ENCODE results near the gene SPOP.
"Not testable (repeated sequence)": the region's sequence is repeated elsewhere in the genome, so short reads cannot be mapped to it uniquely, and the experiment has no call there.

The SPOP gene

DNA sequence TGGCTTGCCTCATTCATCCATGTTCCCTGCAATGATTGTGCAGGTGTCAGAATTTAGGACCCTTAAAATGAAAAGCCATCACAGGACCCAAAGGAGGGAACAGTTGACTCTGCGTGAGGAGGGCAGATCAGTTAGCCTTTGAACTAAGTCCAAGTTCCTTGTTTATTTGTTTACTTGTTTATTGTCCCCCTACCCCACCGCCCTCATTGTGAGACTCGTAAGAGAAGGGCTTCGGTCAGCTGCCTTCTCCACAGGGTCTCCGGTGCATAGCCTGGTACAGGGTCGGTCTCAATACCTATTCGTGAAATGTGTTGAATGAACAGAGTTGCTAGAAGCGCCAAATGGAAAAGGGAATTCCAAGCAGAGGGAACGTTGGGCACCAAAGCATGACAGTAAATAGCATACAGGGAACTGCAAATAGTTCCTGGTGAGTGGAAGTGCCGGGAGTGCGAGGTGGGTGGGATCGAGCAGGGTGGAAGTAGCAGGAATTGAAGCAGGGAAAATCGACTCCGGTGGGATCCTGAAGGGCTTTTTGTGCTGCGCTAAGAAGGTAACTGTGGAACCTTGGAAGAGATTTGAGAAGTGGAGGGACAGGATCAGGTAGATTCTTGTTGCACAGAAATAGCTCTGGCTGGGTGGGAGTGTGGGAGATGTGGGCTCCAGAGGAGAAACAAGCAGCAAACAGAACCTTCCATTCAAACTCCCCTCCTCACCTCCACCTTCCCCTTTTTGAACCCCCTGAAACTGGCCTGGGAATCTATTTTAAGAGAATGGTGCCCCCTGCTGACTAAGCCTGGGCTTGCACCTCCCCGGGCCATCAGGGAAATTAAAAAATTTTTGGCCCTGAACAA is 17.2 kb upstream of the SPOP start:
- peak; percentile 12 for DNase-seq

DNA sequence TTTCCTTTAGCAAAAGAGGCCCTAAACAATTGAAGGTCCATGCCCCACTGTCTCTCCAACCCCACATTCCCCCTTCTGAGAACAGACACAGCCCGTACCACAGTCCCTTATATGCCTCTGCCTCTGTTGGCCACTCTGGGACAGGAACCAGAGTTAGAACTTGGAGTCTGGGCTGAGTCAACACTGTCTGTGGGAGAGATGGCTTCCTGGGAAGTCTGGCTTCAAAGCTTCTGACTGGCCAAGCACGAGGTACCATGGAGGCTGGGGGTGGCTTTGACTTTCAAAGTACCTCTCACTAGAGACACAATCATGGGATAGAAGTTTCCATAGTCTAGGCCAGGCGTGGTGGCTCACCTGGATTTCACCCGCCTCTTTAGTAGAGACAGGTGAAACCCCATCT is 14.9 kb upstream of the SPOP start:
- no peak for DNase-seq

DNA sequence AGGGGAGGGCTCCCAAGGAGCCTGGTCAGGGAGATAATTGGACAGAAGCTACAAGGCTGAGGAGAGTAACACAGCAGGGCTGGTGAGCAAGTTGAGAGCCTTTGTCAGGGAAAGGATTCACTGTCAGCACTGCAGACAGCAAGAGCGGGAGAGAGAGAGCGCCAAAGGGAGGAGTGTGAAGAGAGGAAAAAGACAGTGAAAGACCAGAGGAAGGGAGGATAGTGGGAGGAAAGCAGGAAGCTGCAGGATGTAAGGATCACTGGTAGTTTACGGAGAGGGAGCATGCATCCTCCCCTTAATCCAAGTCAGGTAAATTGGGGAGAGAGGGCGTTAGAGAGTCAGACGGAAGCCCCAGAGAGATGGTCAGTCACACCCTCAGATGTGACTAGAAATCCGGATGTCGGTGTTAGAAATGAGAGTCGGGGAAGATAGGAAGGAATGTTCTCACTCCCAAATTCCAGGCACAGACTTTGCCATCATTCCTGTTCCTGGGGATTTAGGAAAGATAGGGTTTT is 13.8 kb upstream of the SPOP start:
- DNase-seq, result no peak

DNA sequence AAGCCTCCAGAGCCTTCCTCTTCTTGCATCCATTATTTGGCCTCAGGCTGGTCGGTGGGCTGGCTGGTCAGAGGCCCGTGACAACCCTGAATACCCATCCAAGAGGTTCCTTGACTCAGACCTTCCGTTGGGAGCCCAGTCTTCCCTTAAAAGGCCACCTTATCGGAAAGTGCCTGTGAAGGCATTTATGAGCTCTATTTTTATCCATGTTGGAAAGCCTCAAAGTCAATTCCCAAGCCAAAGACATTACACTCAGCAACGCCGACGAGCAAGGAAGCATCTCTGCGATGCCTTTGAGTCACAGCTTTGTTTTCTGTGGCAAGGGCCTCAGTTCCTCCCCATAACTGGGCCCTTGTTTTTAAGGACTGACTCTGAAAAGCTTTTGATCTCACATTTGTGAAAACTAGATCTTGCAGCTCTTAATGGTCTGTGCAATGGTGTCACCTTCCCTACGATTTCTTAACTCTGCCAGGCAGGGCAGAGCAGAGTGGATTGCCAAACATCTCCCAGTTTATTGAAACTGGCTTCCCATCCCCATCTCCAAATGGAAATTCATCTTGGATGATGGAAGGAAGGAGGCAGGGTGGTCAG is 13.3 kb upstream of the SPOP start:
- DNase-seq, result no peak

DNA sequence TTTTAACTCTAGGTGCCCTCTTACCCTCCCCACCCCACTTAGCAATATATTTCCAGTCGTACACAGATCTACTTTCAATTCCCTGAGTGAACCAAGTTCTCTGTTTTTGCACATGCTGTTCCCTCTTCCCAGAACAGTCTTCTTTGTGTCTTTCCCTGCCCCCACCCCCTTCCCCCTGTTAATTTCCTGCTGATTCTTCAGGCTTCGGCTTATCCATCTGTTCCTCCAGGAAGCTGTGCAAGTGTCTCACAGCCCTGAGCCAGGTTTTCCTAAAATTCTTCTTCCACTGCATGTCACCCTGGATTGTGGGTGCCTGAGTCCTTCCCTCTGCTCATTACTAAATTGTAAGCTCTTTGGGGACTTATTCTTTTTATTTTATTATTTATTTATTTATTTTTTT is 12.4 kb upstream of the SPOP start:
- DNase-seq, result no peak

DNA sequence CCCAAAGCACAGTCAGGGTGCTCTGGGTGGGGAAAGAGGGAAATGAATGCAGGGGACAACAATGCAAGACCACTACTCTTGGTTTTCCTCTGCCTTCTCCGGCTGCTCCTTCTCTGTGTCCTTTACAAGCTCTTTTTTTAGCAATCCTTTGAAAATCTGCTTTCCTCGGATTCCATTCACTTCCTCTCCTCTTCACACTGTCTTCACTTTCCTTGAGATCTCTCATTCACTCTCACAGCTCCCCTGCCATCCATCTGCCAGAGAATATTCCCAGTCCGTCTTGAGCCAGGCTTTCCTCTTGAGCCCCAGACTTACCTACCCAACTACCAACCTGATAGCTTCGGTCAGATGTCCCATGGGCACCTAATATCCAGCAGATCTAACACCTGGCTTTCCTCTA is 11.0 kb upstream of the SPOP start:
- DNase-seq, result no peak

DNA sequence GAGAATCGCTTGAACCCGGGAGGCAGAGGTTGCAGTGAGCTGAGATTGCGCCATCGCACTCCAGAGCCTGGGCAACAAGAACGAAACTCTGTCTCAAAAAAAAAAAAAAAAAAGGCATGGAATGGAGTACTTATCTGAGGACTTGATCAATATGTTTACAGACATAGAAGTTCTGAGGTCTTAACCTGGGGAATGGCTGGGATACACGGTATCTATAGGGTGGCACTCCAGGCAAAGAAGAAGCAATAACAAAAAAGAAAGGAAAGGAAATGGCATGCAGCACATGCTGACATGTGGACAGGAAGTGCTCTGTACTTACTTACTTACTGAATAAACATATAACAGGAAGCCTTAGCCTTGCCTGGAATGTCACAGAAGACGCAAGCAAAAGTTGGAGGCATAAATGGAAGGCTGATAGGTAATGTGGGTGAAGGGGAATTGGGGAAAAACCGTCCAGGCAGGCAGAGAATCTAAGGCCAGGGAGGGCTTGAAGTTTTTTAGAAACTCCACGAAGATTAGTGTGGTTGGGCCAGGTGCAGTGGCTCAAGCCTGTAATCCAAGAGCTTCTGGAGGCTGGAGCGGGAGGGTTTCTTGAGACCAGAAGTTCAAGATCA is 10.1 kb upstream of the SPOP start:
- DNase-seq, result peak; percentile 33

DNA sequence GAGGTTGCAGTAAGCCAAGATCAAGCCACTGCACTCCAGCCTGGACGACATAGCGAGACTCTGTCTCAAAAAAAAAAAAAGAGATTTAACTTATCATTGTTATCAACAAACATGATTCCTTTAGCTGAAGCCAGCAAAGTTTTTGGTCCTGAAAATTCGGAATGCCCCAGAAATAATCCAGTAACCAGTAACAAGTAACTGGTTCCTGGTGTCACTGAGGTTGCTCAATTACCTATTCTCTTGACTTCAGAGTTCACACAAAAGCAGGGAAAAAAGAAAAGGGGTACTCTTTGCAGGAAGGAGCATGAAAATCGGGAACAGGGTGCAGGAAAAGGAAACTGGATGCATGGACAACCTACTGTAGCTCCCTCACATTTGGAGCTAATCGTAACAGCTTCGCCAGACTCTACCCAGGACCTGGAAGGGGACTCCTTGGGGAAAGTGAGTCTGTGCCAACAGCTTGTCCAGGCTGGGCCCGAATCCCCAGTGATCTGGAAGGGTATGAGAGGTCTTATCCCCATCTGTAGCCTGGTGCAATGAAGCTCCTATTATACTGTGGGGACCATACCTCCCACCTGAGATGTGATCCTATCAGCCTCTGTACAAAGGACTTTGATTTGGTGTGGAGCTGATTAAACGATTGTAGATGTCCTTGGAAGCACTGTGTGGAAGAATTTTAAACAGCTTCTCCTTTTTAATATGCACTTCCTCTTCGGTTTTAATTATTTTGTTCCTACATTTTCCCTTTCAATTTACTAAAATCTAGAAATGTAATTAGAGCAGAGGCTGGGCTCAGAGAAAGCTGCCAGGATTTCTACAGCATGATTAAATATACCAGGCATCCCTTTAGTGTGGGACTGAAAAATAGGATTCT is 3.4 kb upstream of the SPOP start:
- DNase-seq, result no peak

DNA sequence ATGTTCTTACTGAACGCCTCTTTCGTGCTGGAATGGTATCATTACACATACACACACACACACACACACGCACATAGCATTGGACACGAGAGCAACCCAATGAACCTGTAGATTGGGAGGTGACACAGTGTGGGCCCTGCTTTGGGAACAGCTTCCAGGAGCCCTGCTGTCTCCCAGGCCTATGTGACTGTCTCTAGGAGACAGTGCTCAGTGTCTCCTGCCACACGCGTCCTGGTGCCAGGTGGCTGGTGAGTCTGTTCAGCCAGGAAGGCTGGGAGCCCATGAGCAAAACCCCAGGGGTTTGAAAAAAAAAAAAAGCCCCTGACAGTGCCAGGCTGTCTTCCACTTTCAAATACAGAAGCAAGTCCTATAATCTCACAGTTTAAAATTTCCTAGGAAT is 2.4 kb upstream of the SPOP start:
- DNase-seq, result no peak

DNA sequence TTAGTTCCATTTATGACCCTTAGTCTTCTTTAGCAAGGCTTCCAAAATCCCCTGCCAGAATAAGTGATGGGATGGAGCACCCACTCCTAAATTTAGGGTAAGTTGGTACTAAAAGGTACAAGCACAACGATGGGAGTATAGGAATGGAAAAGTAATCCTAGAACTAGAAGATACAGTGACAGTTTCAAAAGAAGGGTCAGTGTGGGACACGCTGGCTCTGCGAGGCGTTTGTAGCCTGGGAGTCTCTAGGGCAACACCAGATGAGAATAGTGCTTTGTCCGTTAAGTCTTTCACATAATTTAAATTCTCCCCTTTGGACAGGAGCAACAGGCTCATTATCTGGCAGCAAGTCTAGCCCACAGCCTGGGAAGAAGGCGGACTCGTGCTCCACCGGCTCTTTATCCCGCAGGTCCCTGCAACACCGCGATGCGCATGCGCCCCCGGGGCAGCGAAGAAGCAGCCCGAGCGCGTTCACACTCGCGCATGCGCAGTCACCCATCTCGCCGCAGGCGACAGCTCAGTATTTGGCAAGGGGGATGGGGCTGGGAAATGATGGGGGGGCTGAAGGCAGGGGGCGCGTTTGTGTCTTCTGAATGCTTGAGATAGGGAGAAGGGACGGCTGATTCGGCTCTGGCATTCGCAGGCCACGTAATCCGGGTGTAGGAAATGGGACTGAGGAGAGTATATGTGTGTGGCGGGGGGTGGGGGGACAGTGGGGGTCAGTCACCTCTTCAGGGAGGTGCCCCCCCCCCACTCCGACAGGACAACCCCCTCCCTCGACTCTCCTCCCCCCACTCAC is 564 bp downstream of the SPOP start:
- DNase-seq, result peak; percentile 78

DNA sequence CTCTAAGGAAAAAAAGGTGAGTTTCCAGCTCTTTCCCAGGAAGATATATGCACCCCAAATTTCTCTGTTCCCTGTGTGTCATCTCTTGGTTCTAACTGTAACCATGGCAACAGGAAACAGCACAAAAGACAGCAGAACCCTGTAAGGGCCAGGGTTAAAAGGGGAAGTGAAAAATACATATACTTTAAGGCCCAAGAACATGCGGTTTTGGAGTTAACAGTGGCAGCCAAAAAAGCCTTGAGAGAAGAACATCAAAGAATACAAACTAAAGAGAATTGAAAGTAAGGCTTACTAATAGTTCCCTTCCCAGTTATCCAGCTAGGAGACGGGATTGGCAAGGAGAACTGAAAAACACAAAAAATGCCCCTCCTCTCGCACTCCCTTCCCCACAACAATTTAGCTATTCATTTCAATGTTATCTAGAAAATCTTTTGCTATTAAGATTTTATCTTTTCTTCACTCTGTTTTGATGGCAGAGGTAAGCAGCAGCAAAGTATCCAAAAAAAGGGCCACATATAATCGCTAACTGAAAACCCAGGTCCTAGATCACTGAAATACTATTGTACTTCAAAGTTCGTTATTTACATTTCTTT is 1.5 kb downstream of the SPOP start:
- no peak for DNase-seq

DNA sequence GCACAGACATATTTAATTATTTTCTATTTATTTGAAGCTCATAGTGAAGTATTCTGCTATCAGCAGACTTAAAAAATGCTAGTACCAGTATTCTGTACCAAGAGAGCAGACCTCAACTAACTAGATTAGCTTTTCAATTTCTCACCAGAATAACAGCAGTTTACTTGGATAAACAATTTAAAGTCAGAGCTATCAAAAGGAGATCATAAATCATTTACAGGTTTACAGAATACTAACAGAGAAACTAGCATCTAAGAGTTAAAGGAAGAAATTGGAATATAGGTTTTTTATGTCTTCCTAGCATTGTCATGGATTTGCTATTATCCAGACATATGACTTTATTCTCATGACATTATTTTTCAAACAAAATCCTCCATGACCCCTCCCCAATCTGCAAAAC is 3.4 kb downstream of the SPOP start:
- DNase-seq, result no peak

DNA sequence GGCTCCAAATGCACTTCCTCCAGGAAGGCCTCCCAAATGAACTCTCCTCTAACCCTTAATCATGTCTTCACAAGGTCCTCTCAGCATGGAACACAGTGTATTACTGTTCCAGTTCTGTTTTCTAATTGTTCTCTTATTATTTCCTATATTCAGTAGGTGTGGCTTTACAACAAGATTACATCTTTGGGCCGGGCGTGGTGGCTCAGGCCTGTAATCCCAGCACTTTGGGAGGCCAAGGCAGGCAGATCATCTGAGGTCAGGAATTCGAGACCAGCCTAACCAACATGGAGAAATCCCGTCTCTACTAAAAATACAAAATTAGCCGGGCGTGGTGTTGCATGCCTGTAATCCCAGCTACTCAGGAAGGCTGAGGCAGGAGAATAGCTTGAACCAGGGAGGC is 4.2 kb downstream of the SPOP start:
- not testable (repeated sequence) for DNase-seq

DNA sequence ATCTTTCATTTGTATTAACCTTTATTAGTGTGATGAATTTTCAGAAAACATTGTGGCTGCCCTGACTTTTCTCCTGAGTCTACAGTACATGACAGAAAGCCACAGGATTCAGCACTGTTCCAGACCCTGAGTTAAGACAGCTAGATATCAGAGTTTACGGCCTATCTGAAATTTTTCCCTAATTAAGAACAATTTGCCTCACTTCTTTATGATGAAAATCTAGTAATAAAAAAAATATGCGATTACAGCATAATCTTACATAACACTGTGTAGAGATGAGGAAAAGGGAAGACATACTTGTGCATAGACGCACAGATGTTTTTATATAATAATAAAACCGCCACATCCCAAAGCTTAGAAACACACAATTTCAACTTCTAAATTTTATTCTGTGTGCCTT is 7.3 kb downstream of the SPOP start:
- DNase-seq, result no peak

DNA sequence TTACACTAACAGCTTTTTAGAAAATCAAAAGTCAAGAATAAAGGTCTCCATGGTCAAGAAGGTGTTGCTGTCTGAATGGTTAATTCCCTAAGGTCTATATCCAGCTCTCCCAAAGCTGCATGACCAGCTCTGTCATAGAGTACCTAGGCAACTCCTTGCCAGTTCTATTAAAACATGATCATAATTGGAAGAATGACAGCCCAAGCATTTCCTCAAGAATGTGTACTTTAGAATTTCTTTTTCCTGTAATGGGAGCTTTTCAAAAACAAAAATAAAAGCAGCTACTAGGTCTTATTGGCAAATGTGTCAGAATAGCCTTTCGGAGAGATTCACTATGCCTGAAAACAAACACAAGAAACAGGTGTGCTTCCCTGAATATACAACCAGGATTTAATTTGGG is 7.9 kb downstream of the SPOP start:
- DNase-seq, result no peak

DNA sequence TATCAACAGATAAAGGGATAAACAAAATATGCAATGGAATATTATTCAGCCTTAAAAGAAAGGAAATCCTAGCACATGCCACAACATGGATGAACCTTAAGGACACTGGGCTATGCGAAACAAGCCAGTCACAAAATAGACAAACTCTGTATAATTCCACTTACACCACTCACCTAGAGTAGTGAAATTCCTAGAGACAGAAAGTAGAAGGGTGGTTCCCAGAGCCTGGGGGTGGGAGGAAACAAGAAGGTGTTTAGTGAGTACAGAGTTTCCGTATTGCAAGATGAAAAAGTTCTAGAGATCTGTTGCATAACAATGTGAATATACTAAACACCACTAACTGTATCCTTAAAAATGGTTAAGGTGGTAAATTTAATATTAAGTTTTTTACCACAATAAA is 10.0 kb downstream of the SPOP start:
- no peak for DNase-seq

DNA sequence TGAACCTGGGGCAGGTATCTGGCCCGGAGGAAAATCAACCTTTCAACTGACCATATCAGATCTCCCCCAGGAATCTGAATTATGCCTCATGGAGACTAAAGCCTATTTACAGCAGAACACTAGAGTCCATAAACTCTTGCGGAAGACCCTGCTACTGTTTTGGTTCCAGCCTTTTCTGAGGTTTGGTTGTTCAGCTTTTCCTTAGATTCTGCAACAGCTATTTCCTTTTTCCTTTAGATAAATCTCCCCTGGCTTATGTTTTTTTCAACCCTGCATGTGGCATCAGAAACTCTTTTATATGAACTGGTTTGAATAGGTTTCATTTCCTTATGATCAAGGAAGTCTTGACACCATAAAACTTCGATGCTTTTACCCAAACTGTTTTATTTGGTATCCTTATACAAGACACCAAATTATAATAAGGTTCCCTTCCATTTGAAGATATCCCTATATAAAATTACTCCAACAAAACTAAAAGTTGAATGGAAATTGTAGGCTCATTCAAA is 13.1 kb downstream of the SPOP start:
- no peak for DNase-seq

DNA sequence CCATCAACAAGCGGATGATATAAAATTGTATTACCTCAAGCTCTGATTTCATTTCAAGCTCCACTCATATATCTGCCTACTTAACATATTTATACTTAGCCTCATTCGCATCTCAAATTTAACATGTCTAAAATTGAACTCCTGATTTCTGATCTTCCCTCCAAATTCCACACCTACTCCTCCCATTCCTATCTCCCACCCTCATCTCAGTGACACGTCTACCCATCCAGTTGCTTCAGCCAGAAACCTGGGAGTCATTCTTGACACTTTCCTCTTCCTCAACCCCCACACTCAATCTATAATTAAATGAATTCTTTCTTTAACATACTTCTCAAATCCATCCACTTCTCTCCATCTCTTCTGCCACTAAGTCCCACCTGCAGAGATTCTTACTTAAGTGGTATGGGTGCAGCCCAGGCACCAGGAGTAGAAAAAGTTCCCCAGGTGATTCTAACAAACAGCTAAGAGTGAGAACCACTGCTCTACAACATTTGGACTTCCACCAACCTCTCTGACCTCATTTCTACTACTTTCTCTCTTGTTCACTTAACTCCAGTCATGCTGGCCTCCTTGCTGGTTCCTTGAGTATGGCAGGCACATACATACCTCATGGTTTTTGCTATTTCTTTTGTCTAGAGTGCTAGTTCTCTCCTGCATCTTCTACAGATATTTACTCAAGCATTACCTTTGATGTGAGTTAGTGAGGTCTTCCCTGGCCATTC is 18.1 kb downstream of the SPOP start:
- no peak for DNase-seq

DNA sequence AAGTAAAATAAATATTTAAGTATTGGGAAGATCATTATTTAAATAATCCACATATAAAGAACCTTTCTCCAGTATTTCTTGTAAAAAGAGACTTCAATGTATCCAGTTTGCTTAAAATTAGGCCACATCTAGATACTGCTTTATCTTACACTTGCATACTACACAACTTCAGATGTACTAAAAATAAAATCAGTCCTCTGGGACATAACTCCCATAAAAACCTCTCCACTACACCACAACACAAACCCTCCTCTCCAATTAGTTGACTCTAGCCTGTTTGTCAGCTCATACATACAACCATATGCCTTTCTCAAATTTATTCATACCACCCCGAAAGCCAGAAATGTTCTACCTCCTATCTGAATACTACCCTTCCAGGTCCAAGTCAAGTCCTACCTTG is 21.6 kb downstream of the SPOP start:
- DNase-seq, result no peak

DNA sequence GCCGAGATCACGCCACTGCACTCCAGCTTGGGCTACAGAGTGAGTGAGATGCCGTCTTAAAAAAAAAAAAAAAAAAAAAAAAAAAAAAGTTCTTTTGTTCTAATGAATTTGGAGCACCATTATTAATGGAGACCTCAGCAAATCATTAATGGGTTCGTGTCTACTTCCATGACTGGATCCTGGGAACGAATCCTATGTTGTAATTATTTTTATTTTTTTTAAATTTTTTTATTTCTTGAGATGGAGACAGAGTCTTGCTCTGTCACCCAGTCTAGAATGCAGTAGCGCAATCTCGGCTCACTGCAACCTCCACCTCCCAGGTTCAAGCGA is 30.7 kb downstream of the SPOP start:
- DNase-seq, result no peak

All from DMS153 (cell line).